ENCODE data around the gene URB1.
"Not testable (repeated sequence)": the region's sequence is repeated elsewhere in the genome, so short reads cannot be mapped to it uniquely, and the experiment has no call there.

URB1 gene

DNA sequence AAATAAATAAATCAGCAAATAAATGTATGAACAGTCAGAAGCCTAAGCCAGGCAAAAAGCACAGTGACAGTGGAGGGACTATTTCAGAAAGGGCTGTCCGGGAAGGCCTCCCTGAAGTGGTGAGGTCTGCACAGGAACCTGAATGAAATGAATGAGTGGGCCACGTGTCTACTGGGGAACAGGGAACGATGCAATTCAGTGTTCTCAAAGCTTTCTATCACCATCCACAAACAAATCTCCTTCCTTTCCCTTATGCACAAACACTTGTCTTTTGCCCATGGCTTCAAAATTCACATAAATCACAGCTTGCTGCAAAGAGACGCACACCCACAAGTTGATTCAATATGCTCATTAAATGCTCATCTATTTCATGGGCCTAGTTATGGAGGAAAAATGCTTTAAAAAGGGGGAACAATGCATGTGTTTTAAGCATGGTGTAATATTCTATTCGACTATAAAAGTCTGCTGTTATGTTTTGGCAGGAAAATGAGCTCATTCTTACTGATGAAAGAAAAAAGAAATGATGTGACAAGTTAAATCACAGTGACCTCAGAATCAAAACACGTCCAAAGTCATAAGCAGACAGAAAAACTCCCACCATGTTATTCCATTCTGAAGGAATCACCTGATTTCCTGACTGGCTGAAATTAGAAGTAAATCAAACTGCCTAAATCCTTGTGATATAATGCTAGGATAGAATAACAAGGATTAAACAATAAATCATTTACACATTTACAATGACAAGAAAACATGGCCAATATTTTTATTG lies 21.6 kb downstream of the URB1 start:
- DNase-seq, result no peak

DNA sequence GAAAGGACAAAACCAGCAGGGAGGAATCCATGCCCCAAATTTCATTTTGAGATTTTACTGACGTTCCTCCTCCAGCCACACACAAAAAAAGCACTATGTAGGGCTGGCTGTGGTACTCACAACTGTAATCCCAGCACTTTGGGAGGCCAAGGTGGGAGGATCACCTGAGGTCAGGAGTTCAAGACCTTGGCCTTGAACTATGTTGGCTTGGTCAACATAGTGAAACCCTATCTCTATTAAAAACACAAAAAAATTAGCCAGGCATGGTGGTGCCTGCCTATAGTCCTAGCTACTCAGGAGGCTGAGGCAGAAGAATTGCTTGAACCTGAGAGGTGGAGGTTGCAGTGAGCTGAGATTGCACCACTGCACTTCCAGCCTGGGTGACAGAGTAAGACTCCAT lies 23.9 kb downstream of the URB1 start:
- not testable (repeated sequence) for DNase-seq

DNA sequence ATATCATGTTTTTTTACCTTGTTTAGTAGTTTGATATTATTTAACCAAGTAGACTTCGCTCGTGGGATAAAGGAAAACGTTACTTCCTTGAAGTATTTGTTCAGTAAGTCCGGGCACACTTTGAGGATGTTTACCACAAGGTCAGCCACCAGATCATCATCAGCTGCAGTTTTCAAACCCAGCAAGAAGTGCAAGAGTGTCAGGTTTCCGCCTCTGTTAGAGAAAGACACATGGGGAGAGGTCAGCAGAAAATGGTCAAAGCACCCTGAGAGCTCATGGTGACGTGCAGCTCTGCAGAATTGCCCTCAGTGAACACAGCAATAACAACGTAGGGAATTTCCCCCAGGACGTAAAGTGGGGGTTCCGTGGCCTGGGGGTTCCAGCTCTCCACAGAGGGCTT lies 24.4 kb downstream of the URB1 start:
- no peak for DNase-seq

DNA sequence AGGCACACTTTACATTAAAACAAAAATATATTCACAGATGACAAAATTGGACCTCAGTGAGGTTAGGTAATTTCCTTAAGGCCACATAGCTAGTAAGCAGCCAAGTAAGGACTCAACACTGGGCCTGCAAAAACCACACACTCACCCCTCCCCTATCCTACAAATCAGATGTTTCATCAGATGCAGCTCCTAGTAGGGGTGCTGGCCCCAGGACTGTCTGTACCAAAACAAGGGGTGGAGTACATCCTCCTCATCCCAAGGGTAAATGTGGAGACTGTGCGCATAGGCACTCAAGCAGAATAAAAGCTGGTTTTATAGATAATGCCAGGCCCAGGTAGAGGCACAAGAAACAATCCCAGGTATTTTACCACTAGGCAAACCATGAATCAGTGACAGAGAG lies 25.7 kb downstream of the URB1 start:
- no peak for DNase-seq

DNA sequence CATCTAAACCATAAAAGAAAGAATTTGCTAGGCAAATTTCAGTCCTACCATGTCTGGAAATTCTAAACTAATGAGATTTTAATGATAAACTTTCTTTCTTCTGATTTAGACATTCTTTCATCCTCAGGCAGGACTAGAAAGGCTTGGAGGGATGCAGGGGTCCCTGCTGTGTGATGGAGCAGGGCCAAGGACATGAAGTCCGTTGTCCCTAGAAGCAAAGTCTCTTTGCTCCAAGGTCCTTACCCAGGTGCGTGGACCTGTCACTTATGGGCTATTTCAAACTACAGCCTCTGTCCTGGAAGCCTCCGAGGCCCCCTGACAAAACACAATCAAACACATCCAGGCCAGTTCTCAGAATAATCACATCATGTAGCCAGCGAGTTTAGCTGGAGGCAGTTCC lies 26.6 kb downstream of the URB1 start:
- DNase-seq, result no peak

DNA sequence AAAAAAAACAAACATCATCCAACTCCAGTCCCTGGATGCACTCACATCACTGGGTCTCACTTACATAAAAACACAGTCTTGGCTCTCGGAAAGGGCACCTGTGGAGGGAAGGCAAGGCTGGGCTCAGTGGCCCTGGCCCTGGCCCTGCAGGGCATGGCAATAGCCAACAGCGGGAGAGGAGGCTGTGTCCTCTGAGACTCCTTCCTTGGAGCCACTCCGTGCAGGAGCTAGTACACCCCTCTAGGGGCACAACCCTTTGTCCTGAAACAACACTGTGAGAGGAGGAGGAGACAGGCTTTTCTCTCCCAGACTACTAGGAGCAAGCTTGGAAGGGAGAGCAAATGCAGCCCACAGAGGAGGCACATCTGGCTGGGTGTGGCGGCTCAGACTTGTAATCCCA lies 28.0 kb downstream of the URB1 start:
- no peak for DNase-seq

DNA sequence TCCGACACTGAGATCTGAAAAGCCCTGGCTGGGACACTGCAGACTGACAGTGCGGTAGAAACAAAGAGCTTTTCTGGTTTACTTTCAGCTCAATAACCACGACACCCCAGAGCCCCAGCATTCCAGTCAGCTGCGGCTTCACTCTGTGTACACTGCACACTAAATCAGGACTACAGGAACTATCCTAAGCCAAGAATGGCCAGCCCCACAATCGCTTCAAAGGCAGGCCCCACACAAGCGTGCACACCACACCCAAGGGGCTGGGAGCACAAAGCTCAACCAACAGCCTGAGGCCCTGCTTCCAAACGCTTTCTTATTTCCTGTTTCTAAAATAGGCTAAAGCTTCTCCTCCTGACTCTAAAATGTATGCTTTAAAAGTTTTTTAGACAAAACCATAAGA lies 28.4 kb downstream of the URB1 start:
- DNase-seq, result peak; percentile 69

DNA sequence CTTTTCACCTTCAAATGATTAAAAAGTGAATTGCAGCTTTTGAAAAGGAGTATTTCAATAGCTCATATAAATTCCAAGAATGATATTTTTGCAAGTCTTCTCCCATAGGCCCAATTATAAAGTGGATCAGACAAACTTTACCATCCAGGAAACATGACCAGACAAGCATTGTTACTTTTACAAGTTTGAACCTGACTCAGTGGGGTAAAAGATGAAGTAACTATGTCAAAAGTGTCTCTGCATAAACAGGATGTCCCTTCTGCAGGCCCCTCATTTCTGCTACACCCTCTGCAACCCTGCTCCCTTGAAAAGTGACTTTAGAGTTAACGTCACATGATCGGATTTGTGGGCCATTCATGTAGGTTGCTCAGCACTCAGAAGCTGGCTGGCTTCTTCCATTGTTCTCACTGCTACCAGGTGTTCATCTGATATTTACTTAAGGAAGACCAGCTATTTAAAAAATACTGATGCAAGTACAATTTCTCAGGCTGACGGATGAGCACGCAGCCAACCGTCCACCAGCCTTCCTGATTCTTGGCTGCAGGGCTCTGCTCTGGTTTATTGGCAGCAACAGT lies 32.3 kb downstream of the URB1 start:
- no peak for DNase-seq

DNA sequence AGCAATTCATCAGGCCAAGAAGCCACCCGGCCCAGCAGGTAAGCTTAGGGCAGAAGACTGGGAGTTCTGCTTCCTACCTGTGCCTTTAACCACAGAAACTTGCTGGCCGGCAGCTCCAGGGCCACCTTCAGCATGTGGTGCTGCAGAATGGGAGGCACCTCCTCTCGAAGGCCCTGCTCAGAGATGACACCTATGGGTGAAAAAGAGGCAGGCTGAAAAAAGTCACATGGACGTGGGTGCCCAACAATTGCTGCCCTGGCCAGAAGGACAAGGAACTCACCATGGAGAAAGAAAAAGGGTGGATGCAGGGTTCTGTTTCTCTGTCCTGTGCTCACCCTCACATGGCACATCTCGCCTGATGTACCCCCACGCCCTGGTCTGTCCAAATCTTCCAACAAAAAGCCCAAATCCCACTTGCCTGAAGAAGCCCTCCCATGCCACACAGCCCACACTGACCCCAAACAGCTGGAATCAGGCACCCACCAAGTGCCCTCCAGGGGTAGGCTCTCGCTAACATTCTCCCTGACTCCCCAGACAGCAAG lies 33.0 kb downstream of the URB1 start:
- no peak for DNase-seq

DNA sequence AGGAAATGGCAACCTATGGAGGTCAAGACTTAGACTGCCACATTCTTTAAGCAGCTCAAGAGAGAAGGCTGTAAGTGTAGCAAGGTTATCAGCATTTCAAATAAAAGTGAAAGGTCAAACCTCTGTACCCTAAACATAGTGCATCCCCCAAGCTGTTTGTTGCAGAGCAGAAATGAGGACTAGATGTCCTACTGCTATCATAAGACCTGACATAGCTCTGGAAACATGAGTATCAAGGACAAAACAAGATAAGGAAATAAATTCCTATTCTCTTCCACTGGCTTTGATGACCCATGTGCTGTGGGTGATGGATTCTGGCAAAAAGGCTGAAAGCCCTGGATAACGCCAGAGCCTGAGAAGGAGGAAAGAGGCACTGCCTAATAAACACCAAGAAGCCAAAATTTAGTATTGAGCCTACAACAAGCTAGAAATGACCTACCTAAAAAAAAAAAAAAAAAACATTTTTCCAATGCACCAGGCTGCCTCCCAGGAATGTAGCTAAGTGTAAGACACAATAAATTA lies 35.9 kb downstream of the URB1 start:
- no peak for DNase-seq

DNA sequence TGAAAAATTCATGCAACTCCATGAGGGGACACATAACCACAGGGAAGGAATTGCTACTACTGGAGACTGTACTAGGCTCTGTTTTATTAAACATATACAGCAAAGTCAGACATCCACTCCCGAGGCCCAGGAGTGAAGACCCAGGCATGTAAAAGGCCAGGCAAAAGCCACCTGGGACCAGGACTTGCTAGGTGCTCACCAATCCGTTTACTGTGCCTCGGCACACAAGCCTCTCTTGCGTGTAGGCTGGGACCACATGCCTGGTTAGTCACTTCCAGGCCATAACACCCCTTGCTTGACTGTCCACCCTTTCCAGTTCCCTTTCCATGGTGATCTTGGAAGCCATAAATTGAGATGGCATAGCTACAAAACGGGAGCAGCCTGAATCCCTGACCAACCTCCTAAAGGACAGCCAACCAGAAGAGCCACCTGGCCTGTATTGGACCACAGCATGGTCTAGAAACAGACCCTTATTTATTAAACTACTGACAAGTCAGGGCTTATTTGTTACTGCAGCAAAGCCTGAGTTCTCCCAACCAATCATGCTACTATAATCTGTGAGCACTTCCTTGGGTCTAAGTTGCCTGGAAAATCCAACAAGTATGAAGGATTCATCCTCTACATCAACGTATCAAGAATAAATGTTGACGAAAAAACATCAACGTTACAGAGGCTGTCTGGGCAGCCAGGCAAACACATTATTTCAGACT lies 39.7 kb downstream of the URB1 start:
- DNase-seq, result no peak

DNA sequence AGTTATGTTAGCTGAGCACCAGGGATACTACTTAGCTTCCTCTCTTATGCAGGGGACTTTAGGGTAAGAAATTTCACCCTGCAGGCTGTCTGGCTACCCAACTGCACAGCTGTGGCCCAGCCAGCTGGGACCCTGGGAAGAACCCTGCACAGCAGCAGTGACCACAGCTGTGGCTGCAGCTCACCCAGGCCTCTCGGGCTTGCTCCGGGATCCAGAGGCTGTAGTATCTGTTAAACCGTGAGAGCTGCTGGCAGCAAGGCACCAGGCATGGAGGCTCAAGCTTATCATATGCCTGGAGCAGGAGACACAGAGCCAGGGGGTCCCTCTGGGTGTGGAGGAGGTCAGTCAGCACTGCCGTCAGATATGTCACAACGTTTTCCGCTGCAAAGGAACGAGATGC lies 40.3 kb downstream of the URB1 start:
- DNase-seq, result no peak

DNA sequence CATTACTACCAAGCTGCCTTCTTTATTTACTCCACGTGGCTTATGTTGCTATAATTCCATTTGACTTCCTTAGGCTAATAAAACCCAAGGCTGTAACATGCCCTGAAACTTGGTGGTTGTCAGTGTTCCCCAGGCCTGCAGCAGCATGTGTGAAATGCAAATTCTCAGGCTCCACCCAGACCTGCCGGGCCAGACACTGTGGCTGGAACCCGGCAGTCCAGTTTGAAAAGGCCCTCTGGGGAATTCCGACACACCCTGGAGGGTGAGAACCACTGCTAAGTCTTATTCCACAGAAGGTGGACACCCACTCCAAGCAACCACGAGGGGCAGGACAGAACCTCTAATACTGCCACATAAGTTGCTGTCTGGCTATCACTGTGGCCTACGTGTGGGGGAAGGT lies 41.4 kb downstream of the URB1 start:
- no peak for DNase-seq

DNA sequence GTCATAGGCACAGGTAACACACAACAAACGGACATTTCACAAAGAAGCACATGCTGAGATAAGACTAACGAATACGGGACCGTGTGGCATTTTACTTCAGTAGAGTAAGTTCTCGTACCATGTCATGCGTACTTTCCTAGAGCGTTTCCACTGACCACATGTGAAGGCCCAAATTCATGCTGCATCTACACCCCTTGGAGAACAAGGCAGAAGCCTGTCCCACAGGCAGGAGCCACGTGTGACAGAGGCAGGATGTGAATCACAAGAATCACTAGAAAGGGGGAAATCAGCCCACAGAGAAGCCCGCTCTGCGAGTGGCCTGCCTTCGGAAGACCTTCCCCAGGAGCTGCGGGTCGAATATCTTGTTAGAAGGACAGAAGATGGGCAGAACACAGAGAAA lies 41.8 kb downstream of the URB1 start:
- no peak for DNase-seq

DNA sequence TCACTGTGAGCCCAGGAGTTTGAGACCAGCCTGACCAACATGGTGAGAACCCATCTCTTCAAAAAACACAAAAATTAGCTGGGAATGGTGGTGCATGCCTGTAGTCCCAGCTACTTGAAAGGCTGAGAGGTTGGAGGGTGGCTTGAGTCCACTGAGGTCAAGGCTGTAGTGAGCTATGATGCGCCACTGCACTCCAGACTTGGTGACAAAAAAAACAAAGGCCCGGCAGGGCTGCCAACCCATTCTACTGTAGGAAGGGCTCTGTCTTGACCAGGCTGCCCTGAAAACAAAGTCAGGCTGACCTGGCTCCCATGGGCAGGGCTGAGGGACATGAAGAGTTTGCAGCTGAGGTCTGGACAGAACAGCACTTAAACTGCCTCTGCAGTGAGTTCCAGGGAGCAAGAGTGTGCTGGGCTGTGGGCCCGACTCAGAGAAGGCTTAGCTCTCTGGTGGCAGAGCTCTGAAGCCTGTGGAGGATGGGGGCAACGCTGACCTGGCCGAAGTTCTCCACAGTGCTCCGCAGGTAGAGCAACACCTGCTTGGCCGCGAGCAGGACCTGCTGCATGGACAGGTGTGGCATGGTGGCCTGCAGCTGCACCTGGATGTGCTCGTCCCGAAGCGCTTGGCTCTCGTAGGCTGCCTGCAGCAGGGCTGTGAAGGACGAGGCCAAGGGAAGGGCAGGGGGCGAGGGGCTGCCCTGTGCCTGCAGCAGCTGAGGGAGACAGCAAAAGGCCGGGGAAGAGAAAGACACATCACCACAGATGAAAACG lies 42.4 kb downstream of the URB1 start:
- no peak for DNase-seq

DNA sequence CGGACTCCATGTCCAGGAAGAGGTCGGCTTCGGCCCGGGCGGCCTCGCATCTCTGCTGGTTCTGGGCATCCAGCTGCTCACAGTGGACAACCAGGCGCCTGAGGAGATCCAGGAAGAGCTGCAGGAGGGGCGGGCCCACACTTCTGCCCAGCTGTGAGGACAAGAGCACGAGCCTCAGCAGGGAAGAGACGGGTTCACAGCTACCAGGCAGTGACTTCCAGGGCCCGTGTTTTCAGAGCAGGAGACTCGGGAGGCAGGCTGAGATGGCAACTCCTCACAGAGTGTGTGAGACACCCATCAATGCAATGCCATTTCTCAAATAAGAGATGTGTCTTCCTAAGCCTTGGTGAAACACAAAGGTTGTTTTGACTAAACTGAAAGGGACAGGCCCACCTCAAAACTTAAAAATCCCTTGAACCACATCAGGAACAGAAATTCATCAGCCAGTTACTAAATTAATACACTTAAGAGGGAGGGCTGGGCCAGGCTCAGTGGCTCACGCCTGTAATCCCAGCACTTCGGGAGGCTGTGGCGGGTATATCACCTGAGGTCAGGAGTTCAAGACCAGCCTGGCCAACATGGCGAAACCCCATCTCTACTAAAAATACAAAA lies 43.4 kb downstream of the URB1 start:
- DNase-seq, result no peak

DNA sequence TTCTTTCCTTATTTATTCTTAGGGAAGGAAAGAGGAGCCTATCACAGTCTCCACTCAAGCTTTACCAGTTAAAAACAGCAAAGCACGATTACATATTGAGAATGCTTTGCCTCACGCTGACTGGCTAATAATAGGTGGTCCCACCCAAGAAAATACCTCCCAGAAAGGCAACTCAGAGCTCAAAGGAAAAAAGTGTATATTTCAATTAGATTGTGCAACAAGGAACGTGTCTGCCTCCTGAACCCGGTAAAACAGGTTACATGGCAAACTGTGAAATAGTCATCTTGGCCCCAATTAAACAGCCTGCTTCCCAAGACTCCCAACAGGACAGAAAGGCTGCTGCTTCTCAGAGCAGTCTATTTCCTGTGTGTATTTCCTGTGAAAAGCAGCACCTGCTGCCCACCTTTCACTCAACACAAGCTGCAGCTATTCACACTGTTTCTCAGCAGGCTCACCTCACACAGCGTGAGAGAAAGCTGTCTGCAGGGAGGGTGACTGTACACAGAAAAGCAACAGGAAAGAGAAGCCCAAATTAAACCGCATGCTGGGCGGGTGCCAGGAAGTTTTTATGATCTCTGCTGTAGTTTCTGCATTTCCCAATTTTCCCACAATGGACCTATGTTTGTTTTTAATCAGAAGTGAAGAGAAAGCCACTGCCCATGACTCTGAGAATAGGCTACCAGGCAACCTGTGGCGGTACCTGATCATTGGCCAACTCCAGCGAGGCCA lies 44.0 kb downstream of the URB1 start:
- no peak for DNase-seq

DNA sequence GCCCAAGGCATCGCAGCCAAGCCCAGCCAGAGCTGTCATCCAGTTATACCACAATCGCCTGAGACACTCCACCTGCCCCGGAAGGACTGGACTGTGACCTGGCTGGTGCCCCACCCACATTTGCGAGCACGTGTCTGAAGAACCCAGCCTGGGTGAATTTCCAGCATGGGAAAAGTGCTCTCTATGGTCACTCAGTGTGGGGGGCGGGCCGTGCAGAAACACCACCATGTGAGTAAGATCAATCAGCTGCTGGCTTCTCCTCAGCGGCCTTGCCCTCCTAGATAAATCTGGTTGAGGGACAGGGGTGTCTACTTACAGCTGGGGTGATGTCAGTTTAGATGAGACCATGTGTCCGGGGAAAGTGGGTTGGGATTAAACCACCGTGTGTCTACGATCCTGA lies 44.8 kb downstream of the URB1 start:
- no peak for DNase-seq

DNA sequence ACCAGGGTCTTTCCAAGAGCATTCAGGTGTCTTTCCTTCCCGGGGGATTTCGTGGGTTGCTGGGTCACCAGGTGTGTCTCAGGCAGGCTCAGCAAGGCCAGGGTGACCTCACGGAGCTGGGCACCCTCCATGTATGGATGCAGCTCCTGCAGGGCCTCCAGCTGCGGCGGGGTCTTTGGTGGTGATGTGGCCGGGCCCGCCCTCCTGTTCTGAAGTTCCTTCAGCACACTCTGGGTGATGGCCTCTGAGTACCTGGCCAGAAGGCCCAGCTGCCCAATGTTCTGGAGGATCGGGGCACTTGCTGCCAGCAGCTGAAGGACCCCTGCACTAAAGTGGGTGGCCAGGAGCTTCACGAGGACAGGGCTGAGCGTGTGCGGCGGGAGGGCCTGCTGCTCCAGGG lies 45.5 kb downstream of the URB1 start:
- no peak for DNase-seq

DNA sequence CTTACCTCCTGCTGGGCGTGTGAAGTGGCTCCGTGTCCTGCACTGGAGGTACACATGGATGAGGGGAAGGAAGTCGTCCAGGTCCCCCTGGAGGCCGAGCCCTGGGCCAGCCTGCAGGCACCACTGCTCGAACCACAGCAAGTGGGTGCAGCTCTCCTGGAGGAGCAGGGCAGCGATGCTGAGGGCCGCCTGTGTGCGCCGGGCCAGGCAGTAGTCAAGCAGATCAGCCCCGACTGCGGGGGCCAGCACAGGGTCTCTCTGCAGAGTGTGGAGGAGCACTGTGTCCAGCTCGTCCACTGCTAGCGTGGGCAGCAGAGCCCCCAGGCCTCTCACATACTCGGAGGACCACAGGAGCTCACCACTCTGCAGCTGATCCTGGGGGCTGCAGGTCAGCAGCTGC lies 45.9 kb downstream of the URB1 start:
- DNase-seq, result no peak

DNA sequence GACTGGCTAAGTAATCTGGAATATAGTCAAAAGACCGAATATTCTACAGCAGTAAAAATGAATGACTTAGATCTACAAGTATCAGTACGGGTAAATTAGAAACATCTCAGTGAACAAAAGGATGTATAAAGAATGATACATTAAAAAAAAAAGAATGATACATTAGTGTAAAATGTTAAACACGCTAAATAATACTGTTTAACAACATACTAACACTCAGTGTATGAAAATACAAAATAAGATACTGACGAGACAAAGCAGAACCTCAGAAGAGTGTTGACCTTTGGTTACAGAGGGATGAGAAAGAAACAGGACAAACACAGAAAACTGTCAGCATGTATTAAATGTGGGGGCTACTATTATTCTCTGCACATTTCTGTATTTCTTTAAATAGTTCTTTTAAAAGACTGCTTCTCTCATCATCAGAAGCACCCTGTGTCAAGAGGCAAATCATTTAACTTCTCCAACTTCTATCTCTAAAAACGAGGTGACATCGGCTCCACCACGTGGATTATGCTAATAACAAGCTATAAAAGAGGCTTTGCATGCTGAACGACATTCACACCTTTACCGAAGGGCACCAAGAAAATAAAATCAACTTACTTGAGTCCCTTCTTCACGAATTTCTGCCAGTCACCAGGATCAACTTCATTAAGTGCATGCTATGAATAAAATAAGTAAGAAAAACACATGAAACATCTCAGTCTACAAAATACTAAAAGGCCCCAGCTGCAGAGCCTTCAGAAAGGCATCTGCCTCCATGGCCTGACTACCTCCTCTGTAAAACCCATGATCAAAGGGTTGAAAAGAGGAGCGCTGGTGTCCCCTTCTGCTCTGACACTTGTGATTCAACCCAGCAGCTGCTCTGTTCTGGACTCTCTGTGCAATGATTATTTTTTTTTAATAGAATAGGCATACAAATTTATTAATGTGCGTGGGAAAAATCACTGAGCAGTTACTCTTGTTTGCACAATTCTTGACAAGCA lies 51.7 kb downstream of the URB1 start:
- no peak for DNase-seq

Measured in left hindlimb (tissue), 1 donor.